Thoracic aorta (tissue), 2 donors: ENCODE results near the gene SETBP1. TPM values are rescaled to one million over a fixed set of nuclear protein-coding genes. Genes with fewer than 3 reads are reported as not detected.

Experiments used
- ATAC-seq: fragments of 150-250 bp; one replicate; pipeline ENCODE4 v1.8.0; 2017; ENCODE audit warnings: low read depth; ENCODE audit not compliant: insufficient number of reproducible peaks, low FRiP score
- DNase-seq: peaks from one replicate; pipeline ENCODE4 v3.0.0-alpha.2; 2020; ENCODE audit warnings: low spot score
- H3K27ac ChIP-seq, 2 donors: fragments of 200-600 bp; sonication (generic); 1 replicate in 1 of 2; 2 replicates in 1 of 2; pipeline ENCODE4 v1.5.1; 2016; ENCODE audit warnings: mild to moderate bottlenecking in 2 of 2, moderate library complexity in 2 of 2
- H3K27me3 ChIP-seq: fragments of 200-600 bp; sonication (generic); replicated peaks from 2 replicates; pipeline ENCODE4 v1.6.0; 2016; ENCODE audit warnings: mild to moderate bottlenecking; ENCODE audit not compliant: insufficient read depth
- H3K36me3 ChIP-seq: fragments of 200-600 bp; sonication (generic); one replicate; pipeline ENCODE4 v1.5.1; 2016
- H3K4me1 ChIP-seq, 2 donors: fragments of 200-600 bp; sonication (generic); 1 replicate in 1 of 2; 2 replicates in 1 of 2; pipeline versions ENCODE4 v1.5.1 to v1.6.0; 2016; ENCODE audit warnings: low read depth in 2 of 2, mild to moderate bottlenecking in 1 of 2; ENCODE audit not compliant: control insufficient read depth in 1 of 2
- H3K4me3 ChIP-seq: fragments of 200-600 bp; sonication (generic); 2 replicates; pipeline ENCODE4 v1.5.1; 2016; ENCODE audit warnings: mild to moderate bottlenecking
- H3K9me3 ChIP-seq: fragments of 200-600 bp; sonication (generic); 2 replicates; pipeline ENCODE4 v1.5.1; 2016
- CTCF ChIP-seq: fragments of 200-600 bp; sonication (generic); IDR thresholded peaks from one replicate; pipeline ENCODE4 v1.5.1; 2019; ENCODE audit warnings: antibody characterized with exemption
- total RNA-seq, 2 donors: library from RNA; depleted of rRNA; stranded (reverse); fragments of >200 nt; gene quantifications; one replicate each; pipeline versions ENCODE4 v1.1.0 to v1.2.3, GENCODE V29; 2016

SETBP1 gene
- total RNA-seq, 2 donors from 2014 or later, result 39.3 to 50.2 TPM

- H3K4me3 ChIP-seq, result no peak overlapping the region
- no peaks in the 10 kb centered on the region for H3K9me3 ChIP-seq
- H3K27me3 ChIP-seq, result no peaks in the 10 kb centered on the region
- DNase-seq (no peak), ATAC-seq (no peak)
- H3K4me1 ChIP-seq, result peaks cover 4 to 6% of the 10 kb centered on the region in 2 donors
- H3K36me3 ChIP-seq, result no peaks in the 10 kb centered on the region
- H3K27ac ChIP-seq, result no peak overlapping the region
- TF ChIP-seq CTCF, result no peak
Observed at GRCh38 chr18:45108754-45109153, 428.1 kb downstream of the SETBP1 start.

GRCh38 chr18:45109271-45109670 lies 428.6 kb downstream of the SETBP1 start:
- ATAC-seq, result no peak
- Histone ChIP-seq H3K36me3 (no peaks in the 10 kb centered on the region), H3K27ac (no peak overlapping the region), H3K27me3 (no peaks in the 10 kb centered on the region), H3K4me1 (peaks cover 4 to 6% of the 10 kb centered on the region in 2 donors), H3K4me3 (no peak overlapping the region), H3K9me3 (no peaks in the 10 kb centered on the region)
- no peak for TF ChIP-seq CTCF
- no peak for DNase-seq

- no peaks in the 10 kb centered on the region for H3K36me3 ChIP-seq
- DNase-seq (no peak), ATAC-seq (no peak)
- no peak for TF ChIP-seq CTCF
- no peak overlapping the region for H3K4me3 ChIP-seq
- H3K9me3 ChIP-seq, result no peaks in the 10 kb centered on the region
- H3K27me3 ChIP-seq, result no peaks in the 10 kb centered on the region
- peaks cover 4 to 6% of the 10 kb centered on the region in 2 donors for H3K4me1 ChIP-seq
- no peak overlapping the region for H3K27ac ChIP-seq
Observed at GRCh38 chr18:45109706-45110105, 429.0 kb downstream of the SETBP1 start.

- Histone ChIP-seq H3K4me3 (no peak overlapping the region), H3K27me3 (no peaks in the 10 kb centered on the region), H3K27ac (no peak overlapping the region), H3K4me1 (peaks cover 4 to 6% of the 10 kb centered on the region in 2 donors), H3K36me3 (no peaks in the 10 kb centered on the region), H3K9me3 (no peaks in the 10 kb centered on the region)
- no peak for TF ChIP-seq CTCF
- DNase-seq (no peak), ATAC-seq (no peak)
Observed at GRCh38 chr18:45110577-45111501, 430.2 kb downstream of the SETBP1 start.

GRCh38 chr18:45111502-45111848 lies 430.8 kb downstream of the SETBP1 start:
- Histone ChIP-seq H3K27me3 (no peaks in the 10 kb centered on the region), H3K9me3 (no peaks in the 10 kb centered on the region), H3K36me3 (no peaks in the 10 kb centered on the region), H3K4me3 (no peak overlapping the region), H3K27ac (no peak overlapping the region), H3K4me1 (peaks cover 4 to 5% of the 10 kb centered on the region in 2 donors)
- no peak for TF ChIP-seq CTCF
- DNase-seq (no peak), ATAC-seq (no peak)
